Stomach (tissue), 4 donors: ENCODE data around the gene SLCO4C1.

Source experiments
- POLR2A ChIP-seq, 4 donors: fragments of 450-650 bp; IDR thresholded peaks; one replicate each; pipeline ENCODE4 v1.6.1; 2016; ENCODE audit warnings: antibody characterized with exemption in 4 of 4, control low read depth in 2 of 4, mild to moderate bottlenecking in 1 of 4, moderate library complexity in 1 of 4
- POLR2AphosphoS5 ChIP-seq, 3 donors: sonication (generic); formaldehyde crosslinking; IDR thresholded peaks; one replicate each; pipeline ENCODE4 v1.6.1; 2016; ENCODE audit warnings: antibody characterized with exemption in 3 of 3
- TF ChIP-seq, protein P1 (sequence below), 7 experiments: fragments of 450-650 bp in 4 of 7; fragments of 200-600 bp in 3 of 7; sonication (generic) in 3 of 7; IDR thresholded peaks; one replicate each; pipeline ENCODE4 v1.5.1; 2016 to 2019; ENCODE audit warnings: antibody characterized with exemption in 7 of 7, control low read depth in 2 of 7, mild to moderate bottlenecking in 1 of 7

DNA sequence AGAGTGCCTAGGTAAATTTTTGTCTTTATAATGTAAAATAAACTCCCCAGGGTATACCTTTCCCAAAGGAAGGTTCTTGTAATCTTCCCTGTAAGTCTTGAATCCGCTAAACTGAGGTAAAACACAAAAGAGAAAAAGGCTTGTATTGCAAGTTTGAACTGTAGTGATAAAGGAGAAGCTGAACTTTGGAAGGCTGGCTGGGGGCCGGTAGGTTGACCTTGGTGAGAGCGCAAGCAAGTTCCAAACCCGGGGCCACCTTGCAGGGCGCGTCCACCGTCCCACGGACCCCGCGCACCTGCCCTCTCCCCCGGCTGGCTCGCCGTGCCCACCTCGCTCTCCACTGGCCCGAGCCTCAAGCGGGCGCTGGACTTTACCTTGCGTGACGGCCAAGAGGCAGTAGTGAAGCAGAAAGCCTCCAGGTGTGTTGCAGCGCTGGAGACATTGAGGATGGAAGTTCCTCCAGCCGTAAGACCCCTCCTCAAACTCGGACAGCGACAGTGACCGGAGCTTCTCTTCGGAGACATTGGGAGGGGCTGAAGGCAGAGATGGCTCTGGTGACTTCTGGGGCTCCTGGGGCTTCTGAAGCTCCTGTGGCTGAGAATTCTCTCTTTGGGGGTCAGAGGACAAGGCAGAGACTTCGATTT is 428 bp downstream of the SLCO4C1 start:
- TF ChIP-seq, protein P1, sequence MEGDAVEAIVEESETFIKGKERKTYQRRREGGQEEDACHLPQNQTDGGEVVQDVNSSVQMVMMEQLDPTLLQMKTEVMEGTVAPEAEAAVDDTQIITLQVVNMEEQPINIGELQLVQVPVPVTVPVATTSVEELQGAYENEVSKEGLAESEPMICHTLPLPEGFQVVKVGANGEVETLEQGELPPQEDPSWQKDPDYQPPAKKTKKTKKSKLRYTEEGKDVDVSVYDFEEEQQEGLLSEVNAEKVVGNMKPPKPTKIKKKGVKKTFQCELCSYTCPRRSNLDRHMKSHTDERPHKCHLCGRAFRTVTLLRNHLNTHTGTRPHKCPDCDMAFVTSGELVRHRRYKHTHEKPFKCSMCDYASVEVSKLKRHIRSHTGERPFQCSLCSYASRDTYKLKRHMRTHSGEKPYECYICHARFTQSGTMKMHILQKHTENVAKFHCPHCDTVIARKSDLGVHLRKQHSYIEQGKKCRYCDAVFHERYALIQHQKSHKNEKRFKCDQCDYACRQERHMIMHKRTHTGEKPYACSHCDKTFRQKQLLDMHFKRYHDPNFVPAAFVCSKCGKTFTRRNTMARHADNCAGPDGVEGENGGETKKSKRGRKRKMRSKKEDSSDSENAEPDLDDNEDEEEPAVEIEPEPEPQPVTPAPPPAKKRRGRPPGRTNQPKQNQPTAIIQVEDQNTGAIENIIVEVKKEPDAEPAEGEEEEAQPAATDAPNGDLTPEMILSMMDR (IDR thresholded peaks at IDR 0.05), result no peak
- TF ChIP-seq POLR2AphosphoS5 (IDR thresholded peaks at IDR 0.05) (no peak), POLR2A (IDR thresholded peaks at IDR 0.05) (no peak)
